Measurements from ENCODE around the gene MYB. TPM values are rescaled to one million over a fixed set of nuclear protein-coding genes. Genes with fewer than 3 reads are reported as not detected.

The MYB gene
- total RNA-seq, 1 donor from 2014 or later, result 2.9 TPM

Small RNAs within 50 kb of the gene (small RNA-seq; reads per million reads assigned to genes)
- not detected for gene MIR548A2

Other genes starting within 250 kb of the MYB start
- 3.3 TPM for gene ALDH8A1, start 231.2 kb upstream of the MYB start, total RNA-seq
- gene HBS1L, start 126.5 kb upstream of the MYB start, total RNA-seq, result 116 TPM